Stimulated activated CD4-positive, alpha-beta T cell treated with anti-CD3 and anti-CD28 coated beads, Interleukin-4, amount 100 ng/mL, for 1 hour (primary cell): ENCODE data around the gene MTFP1.
"Not testable (repeated sequence)": the region's sequence is repeated elsewhere in the genome, so short reads cannot be mapped to it uniquely, and the experiment has no call there.

Experiments
- DNase-seq: peaks from one replicate; pipeline ENCODE4 v3.0.0-alpha.2; 2020

MTFP1 gene

DNA sequence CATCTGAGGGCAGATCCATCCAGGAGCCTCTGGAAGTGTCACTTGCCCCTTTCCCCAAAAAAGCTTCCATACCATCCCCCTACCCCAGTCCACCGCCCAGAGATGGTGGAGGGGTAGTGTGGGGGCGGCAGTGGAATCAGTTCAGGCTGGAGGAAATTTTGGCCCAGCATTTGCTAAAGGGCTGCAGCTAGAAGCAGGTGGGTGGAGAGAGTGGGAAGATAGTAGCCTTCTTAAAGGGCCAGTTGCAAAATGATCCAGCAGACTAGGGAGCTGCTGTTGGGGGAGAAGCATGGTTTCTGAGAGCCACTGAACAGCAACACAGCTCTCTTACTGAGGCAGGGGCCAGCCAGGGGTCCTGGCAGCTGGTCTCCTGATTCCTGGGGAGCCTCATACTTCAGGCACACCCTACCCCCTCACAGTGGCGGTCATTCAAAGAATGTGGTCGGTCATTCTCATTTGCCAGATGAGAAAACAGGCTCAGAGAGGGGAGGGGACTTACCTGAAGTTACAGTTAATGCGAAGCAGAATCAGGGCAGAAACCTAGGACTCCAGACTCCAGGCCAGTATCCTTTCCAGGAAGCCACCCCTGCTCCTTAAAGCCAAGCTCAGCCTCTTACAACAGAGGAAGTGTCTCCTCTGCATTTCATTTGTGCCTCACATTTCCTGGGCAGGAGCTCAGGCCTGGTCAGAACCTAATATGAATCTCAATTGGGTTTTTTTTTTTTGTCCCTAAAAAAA is 23.4 kb upstream of the MTFP1 start:
- no peak for DNase-seq

DNA sequence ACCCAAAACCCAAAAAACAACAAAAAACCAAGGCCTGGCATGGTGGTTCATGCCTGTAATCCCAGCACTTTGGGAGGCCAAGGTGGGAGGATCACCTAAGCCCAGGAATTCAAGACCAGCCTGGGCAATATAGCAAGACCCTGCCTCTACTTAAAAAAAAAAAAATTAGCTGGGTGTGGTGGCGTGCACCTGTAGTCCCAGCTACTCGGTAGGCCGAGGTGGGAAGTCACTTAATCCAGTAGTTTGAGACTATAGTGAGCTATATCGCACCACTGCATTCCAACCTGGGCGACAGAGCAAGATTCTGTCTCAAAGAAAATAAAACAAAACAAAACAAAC is 22.8 kb upstream of the MTFP1 start:
- DNase-seq: not testable (repeated sequence)

DNA sequence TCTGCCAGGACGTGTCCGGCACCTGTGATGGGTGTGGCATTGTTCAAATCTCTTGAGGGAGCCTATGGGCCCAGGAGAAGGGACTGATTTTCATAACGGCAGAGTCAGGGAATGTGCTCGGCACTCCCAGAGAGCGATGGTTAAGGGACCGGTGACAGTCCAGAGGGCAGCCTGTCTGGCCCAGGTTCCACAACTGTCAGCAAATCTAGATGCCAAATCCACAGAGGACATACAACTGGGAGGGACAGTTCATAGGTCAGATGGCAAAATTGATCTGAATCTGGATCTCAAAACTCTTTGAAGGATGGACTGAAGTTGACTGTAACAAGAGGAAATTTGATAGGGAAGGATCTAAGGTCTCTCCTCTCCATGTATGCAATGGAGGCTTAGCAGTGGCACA is 21.3 kb upstream of the MTFP1 start:
- no peak for DNase-seq

DNA sequence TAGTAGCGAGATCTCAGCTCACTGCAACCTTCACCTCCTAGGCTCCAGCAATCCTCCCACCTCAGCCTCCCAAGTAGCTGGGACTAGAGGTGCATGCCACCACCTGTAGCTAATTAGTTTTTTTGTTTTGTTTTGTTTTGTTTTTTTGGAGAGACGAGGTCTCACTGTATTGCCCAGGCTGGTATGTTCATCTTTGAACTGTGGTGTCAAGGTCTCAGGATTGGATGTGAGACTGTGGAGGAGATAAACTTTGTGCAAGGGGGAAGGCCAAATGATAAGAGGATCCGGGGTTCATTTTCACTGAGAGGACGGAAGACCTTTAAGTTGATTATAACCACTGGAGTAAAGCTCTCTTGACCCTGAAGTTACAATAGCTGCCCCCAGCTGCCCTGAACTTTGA is 19.8 kb upstream of the MTFP1 start:
- DNase-seq: no peak

DNA sequence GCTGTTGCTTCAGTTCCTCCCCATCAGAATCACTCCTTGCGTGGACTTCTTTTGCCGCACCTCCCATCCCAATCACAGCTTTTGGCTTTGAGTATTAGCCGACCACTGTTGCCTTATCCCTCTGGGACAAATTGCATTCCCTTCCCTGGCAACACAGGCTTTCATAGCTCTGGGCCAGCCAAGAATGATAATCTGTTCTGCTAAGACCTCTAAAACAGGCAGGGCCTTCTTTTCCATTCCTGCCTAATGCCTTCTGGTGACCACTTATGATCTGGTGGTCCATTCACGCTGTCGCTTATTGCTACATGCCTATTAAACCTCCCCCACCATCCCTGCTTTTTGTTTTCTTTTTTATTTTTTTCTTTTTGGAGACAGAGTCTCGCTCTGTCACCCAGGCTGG is 19.2 kb upstream of the MTFP1 start:
- no peak for DNase-seq

DNA sequence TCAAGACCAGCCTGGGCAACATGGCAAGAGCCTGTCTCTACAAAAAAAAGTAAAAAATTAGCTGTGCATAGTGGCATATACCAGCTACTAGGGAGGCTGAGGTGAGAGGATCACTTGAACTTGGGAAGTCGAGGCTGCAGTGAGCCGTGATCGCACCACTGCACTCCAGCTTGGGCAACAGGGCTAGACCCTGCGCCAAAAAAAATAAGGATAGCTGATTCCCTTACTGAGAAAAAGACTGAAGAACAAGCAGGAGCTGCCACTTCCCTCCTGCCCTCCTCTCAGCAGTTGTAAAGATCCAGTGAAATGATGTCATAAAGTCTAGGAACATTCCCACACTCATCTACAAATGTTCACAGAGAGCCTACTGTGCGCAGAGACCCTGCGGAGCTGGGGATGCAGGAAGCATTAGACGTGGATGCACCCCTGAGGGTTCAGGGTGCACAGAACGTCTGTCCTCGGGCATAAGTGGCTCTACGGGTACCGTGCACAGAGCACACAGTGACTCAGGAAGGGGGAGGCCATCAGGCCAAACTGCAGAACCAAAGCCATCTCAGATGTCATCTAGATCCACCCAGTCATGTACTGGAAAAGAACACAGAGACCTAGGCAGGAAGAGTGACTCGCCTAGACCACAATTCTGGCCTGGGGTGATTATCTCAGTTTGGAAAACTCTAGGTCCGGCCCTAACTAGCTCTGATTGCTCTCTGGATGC is 17.0 kb upstream of the MTFP1 start:
- no peak for DNase-seq

DNA sequence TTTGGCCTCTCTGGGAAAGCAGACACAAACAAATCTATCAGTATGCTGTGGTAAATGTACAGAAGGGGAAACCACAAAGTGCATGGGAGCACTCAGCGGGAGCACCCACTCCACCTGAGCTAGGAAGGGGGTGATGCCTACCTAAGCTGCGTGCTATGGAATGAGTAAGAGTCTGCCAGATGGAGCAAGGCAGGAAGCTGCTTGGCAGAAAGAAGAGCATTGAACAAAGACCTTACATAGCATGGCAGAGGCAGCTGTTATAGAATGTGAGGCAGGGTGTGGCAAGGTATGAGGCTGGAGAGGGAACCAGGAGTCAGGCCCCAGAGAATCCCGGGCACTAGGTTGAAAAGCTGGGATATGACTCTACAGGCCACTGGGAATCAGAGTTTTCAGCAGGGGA is 13.8 kb upstream of the MTFP1 start:
- no peak for DNase-seq

DNA sequence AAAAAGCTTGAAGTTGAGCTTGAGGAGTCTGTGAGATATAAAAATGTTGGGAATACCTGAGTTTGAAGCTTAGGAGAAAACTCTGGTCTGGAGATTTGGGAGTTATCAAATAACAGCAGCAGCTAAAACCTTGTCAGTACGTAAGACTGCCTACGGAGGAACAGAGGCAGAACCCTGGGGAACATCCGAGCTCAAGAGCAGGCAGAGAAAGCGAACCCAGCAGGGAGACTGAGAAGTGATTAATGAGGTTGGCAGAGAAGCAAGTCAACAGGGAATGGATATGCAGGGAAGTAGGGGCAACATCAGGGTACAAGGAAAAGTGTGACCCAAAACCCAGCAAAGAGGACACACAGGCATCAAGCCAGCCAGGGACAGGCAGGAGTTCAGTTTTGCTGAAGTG is 12.6 kb upstream of the MTFP1 start:
- no peak for DNase-seq

DNA sequence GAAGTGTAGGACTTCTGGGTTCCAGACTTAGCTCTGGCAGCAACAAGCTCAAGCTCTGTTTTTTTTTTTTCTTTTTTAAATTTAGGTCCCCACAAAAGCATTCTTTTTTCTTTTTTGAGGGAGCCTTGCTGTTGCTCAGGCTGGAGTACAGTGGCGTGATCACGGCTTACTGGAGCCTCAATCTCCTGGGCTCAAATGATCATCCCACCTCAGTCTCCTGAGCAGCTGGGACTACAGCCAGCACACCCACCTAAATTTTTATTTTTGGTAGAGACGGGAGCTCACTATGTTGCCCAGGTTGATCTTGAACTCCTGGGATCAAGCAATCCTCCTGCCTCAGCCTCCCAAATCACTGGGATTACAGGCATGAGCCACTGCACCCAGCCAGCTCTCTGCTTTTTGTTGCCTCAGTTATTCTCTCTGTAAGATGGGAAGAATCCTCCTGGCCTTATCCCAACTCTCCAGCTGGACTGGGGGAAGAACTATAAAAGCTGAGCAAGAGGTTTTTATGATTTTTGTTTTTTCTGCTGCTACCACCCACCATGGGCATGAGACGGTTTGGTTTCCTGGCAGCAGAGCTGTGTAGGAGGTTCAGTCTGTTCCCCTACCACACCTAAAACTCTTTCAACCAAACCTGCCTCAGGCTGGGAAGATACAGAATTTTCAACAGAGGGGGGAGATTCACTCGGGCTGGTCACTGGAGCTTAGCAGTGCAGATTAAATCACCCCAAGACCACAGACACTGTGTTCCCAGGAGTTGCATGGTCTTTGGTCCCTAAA is 11.6 kb upstream of the MTFP1 start:
- DNase-seq: no peak

DNA sequence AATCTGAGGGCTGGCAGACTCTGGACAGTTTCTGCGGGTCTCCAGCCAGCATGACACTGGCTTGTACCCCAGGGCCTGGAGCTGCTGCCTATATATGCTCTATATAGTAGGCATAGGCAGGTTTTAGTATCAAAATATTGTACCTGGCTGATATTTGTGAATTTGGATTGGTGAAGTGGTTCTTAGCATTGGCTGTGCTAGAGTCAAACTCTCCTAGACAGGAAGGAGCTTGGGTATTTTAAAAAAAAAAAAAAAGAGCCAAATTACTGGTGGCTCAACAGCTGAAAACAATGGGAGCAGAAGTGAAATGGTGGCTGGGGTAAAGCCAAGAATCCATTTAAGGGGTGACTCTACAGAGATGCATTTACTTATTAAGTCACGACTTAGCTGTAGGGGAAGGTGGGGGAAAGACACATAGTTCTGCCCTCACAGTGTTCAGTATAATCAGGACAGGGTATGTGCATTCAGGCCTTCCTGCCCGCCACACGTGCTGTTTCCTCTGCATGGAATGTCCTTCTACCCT is 11.0 kb upstream of the MTFP1 start:
- DNase-seq: no peak

DNA sequence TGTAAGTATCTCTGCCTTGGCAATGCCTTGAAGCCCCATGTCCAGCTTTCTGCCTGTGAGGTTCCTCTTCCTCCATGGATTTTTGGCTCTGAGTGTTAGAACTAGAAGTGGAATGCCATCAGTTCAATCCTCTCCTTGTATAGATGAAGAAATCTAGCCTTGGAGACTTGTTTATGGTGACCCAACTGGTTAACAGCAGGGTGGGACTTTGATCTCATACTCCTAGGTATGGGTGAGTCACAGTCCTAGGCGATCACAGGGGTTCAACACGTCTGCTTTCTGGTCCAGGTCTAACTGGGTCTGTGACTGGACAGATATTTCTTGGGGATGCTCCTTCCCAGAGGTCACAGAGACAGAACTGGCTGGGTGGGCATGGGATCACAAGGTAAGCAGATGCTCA is 9.2 kb upstream of the MTFP1 start:
- no peak for DNase-seq

DNA sequence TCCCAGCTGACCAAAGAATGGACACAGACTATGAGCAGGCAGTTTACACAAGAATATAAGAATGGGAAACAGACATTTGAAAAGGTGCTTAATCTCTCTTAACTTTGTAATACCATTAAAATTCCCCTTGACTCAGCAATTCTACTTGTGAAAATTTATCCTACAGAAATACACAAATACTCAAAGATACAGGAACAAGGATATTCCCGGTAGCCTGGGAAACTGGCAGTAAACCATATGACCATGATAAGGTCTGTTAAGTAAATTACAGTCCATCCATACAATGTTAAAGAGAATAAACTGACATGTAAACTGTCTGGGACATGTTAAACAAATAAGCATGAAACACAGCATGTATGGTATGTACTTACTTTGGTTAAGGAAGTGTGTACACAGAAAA is 8.7 kb upstream of the MTFP1 start:
- no peak for DNase-seq

DNA sequence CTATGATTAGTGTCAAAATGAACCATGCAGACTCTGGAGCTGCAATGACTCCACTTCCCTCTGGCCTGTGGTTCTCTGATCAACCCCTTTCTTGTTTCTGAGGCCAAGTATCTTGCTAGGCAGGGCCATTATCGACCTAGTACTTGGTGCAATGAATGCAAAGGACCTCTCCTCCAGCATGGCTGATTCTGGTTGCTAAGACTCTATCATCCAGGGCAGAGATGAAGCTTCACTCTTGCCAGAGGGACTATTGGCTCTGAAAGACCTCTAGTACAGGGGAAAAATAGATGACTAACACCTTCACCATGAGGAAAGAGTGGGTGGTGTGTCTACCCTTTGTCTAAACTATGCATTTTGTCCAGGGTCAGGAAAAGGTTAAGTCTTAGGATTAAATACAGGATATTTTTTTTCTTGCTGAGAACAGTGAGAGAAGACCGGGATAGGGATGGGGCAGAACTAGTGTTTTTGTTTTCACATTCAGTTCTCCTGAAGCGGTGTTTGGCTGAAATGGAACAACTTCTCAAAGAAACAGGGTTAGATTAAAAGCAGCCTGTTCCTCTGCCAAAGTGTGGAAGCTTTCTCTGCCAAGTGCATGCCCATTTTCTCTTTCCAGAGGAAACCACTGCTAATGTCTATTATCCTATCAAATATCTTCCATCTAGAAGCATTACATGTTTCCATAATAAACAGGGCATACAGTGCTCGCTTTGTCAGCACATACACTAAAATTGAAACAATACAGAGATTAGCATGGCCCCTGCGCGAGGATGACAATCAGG is 5.0 kb upstream of the MTFP1 start:
- DNase-seq: no peak

DNA sequence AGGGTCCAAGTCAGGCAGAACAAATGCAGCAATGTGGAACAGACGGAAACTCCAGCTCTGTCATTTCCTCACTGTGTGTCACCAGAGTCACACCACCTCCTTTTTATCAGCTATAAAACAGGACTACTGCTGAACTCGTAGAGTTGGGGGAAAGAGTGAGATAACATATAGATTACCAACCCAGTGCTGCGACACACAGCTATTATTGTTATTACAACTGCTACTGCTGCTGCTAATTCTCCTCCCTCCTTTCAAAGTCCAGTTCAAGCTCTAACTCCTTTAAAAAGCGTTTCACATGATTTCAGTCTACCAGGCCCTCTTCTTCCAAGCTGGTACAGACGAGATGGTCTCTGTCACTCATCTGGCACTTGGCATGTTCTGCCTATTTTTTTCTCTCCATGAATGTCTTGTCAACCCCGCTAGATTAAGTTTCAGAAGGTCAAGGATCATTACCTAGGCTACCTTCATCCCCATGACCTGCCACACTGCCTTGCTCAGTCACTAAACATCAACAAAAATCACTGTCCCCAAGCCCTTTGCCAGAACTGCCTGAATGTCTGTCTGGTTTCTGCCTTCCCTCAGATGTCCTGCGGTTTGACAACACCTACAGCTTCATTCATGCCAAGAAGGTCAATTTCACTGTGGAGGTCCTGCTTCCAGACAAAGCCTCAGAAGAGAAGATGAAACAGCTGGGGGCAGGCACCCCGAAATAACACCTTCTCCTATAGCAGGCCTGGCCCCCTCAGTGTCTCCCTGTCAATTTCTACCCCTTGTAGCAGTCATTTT is 3.7 kb upstream of the MTFP1 start:
- no peak for DNase-seq

DNA sequence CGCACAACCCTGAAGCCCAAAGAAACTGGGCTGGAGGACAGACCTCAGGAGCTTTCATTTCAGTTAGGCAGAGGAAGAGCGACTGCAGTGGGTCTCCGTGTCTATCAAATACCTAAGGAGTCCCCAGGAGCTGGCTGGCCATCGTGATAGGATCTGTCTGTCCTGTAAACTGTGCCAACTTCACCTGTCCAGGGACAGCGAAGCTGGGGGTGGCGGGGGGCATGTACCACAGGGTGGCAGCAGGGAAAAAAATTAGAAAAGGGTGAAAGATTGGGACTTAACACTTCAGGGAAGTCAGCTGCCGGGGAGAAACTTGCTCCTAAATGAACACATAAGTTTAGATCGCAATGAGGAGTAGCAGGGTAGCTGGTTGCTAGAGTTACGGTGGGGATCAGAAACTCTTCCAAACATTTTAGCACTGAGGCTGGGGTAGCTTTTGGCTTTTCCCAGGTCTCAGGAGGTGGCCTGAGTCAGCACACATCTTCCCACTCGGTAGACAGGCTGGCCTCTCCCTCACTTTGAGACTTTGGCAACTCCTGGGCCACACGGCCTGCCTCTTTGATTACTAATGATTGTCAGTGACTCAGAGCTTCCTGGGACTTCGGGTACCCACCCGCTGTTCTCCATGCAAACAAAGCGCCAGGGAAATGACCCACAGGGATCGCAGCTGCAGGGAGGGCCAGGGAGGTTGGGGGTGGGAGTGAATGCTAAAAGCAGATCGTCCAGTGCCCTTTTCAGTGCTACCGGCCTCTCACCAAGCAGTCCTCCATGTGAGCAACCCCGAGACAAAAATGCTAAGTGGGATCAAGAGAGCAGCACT is 2.9 kb upstream of the MTFP1 start:
- DNase-seq: peak; percentile 40

DNA sequence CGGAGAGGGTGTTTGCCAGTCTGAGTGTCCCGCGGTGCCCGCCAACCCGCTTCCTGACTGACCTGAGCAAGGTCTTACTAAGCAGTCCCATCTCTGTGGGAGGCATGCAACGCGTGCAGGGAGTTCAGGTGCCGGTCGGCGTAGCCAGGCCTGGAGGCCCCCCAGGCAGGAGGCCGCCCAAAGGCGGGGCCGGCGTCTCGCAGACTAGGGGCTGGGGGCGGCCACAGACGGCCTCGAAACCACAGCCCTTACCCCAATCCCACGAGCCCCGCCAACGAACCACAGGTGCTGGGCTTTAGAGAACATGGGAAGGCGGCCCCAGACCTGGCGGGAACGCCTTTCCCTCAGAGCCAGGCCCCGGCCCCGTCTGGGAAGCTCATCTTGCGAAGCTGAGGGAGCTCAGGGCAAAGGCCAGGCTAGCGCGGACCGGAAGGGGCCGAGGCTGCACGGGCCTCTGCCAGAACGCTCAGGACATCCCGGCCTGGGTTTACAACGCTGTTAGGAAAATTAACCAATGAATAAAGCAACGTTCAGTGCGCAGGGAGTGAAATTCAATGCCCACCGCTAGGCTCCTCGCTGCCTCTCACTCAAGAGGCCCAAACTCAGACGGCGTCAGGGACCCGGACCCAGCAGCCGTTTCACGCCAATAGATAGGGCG is 2.1 kb upstream of the MTFP1 start:
- peak; percentile 61 for DNase-seq

DNA sequence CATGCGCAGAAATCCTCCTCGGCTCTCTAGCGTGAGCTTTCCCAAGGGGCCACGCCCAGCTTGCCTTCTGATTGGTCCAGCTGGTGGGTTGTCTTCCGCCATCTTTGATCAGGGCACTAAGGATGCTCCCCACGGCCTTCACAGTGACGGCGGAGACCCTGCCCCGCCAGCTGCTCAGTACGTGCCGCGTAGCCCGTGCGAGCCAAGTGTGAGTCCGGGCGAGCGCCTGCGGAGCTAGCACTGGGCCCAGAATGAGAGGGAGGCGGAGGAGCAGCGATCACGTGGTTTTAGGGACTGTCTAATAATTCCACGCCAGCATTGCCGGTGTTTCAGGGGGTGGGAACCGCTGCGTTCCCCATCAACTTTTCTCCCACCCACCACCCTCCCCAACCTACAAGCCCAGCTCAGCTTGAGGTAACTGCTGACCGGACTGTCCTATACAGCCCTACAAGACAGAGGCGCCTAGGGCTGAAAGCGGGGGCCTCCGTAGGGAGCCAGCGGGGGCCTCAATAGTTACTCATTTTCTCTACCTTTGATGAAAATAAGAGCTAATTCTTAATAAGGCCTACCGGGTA is 1.5 kb upstream of the MTFP1 start:
- DNase-seq: peak; percentile 95

DNA sequence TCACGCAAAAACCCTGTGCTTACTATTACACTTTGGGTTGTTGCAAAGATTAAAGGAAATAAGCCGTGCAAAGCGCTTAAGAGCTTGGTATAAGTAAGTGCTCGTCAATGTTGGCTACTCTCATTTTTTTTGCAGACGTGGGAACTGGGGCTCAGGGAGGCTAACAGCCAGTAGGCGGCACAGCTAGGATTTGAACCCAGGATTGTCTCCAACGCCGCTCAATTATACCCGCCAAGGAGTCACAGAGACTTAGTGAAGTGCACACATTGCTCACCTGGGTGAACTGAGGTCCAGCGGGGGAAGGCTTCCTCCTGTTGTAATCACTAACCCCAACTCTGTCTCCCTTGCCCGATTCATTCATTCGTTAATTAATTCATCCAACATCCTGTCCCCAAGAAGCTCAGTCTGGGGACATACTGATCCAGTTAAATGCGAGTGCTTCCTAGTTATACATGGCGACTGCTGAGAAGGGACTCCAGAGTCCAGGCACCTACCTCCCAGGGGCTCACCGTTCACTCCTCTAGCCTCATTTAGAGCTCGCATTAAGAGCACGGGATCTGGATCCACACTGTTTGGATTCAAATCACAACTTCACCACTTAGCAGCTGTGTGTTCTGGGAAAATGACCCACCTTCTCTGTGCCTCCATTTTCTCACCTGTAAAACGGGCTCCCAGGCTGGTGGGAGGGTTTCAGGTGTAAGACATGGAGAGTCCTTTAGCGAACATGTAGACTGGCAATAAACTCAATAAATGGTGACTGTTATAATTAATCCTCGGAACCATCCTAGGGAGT is 838 bp upstream of the MTFP1 start:
- no peak for DNase-seq

DNA sequence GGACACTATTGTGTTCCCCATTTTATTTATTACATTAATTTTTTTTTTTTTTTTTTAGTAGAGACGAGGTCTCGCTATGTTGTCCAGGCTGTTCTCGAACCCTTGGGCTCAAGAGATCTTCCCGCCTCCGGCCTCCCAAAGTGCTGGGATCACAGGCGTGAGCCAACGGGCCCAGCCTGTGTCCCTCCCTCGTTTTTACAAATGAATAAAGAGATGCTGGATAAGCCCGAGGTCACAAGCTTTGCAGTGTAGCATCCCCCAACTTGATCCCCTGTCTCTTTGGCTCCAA is 297 bp upstream of the MTFP1 start:
- no peak for DNase-seq
